MCF 10A (cell line): ENCODE results near the gene EXOC3. TPM values are rescaled to one million over a fixed set of nuclear protein-coding genes. Genes with fewer than 3 reads are reported as not detected.

Experiments used
- BruUV-seq: library from RNA; stranded (reverse); fragments of 400-500 nt; replicated peaks from 2 replicates; lab custom pipeline; 2021; lab: Mats Ljungman, UMichigan
- CTCF ChIA-PET: fragments of 300-600 bp; sonication (Branson Sonifier 250); formaldehyde crosslinking; extraction: SDS; loops from one replicate; lab custom pipeline; 2021; ENCODE audit warnings: antibody characterized with exemption, inconsistent platforms; lab: Yijun Ruan, JAX
- POLR2A ChIA-PET: fragments of 300-600, 350-650 bp; sonication (Branson Sonifier 250); formaldehyde crosslinking; extraction: SDS; loops from one replicate; lab custom pipeline; 2020; ENCODE audit warnings: antibody characterized with exemption, inconsistent platforms; lab: Yijun Ruan, JAX
- DNase-seq: peaks from one replicate; pipeline ENCODE4 v3.0.0-alpha.2; 2018; ENCODE audit not compliant: unreplicated experiment
- H3K27ac Mint-ChIP-seq: one replicate; pipeline ENCODE4 v1.8.0; 2022; ENCODE audit warnings: mild to moderate bottlenecking, low read depth, mixed read lengths; ENCODE audit not compliant: unreplicated experiment
- H3K27me3 Mint-ChIP-seq: one replicate; pipeline ENCODE4 v1.8.0; 2022; ENCODE audit warnings: mixed read lengths; ENCODE audit not compliant: insufficient read depth, unreplicated experiment
- H3K36me3 Mint-ChIP-seq: one replicate; pipeline ENCODE4 v1.8.0; 2022; ENCODE audit warnings: mild to moderate bottlenecking, moderate library complexity, mixed read lengths; ENCODE audit not compliant: insufficient read depth, unreplicated experiment
- H3K4me1 Mint-ChIP-seq: one replicate; pipeline ENCODE4 v1.8.0; 2022; ENCODE audit warnings: mixed read lengths; ENCODE audit not compliant: insufficient read depth, unreplicated experiment
- H3K4me3 Mint-ChIP-seq: one replicate; pipeline ENCODE4 v1.8.0; 2022; ENCODE audit warnings: mild to moderate bottlenecking, moderate library complexity, mixed read lengths; ENCODE audit not compliant: unreplicated experiment
- H3K9me3 Mint-ChIP-seq: one replicate; pipeline ENCODE4 v1.8.0; 2022; ENCODE audit warnings: mixed read lengths; ENCODE audit not compliant: unreplicated experiment
- intact Hi-C: fragments of 100-400 bp; cut with micrococcal nuclease; formaldehyde crosslinking; loops from 2 replicates; pipeline ENCODE4 v1.14.1; 2022
- total RNA-seq: library from RNA; stranded (reverse); gene quantifications from 2 replicates; pipeline ENCODE4 v1.2.3, GENCODE V29; 2022
- TF ChIP-seq, protein P1 (sequence below): fragments of 200-600 bp; IDR thresholded peaks from one replicate; pipeline ENCODE4 v1.8.0; 2022; ENCODE audit warnings: antibody characterized with exemption, mild to moderate bottlenecking; ENCODE audit not compliant: unreplicated experiment

EXOC3 gene
- total RNA-seq, 1 experiment from 2014 or later, result 44.1 TPM

DNA sequence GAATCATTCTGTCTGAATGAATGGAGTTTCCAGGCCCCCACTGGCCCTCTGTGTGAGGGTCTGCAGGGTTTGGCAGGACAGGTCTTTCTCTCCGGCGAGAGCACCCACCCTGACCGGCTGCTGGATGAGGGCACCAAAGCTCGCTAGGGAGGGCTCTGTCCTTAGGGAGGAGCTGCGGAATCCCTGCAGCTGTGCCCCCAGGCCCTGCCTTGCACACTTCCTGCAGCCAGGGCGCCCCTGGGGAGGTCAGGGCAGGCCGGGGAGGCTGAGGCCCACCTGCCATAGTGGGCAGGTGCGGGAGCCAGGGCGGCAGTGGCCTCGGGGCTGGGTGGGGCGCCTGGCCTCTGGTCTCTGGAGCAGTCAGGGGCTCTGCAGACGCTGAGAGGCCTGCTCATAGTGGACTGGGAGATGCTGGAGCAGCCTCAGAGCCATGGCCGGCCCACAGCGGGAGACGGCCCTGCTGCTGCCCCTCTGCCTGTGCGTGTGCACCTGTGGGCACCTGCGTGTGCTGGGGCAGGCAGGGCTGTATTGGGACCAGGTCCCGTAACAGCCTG, 36.1 kb downstream of the EXOC3 start:
- BruUV-seq, result no TSS peak
- Mint-ChIP-seq H3K4me1 (peaks cover 2% of the 10 kb centered on the region), H3K27me3 (peaks cover 14% of the 10 kb centered on the region), H3K4me3 (no peak overlapping the region), H3K27ac (no peak overlapping the region), H3K9me3 (no peaks in the 10 kb centered on the region), H3K36me3 (peaks cover 11% of the 10 kb centered on the region)
- TF ChIP-seq, protein P1, sequence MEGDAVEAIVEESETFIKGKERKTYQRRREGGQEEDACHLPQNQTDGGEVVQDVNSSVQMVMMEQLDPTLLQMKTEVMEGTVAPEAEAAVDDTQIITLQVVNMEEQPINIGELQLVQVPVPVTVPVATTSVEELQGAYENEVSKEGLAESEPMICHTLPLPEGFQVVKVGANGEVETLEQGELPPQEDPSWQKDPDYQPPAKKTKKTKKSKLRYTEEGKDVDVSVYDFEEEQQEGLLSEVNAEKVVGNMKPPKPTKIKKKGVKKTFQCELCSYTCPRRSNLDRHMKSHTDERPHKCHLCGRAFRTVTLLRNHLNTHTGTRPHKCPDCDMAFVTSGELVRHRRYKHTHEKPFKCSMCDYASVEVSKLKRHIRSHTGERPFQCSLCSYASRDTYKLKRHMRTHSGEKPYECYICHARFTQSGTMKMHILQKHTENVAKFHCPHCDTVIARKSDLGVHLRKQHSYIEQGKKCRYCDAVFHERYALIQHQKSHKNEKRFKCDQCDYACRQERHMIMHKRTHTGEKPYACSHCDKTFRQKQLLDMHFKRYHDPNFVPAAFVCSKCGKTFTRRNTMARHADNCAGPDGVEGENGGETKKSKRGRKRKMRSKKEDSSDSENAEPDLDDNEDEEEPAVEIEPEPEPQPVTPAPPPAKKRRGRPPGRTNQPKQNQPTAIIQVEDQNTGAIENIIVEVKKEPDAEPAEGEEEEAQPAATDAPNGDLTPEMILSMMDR, result no peak
- DNase-seq, result no peak
- POLR2A ChIA-PET, result no interaction called here
- intact Hi-C loops, result loop anchor here (10.0 kb wide), 1 partner anchor 436 kb away; no protein-coding TSS in a partner anchor
- CTCF ChIA-PET, result no interaction called here

- TF ChIP-seq, protein P1, result no peak
- DNase-seq, result no peak
- Mint-ChIP-seq H3K4me3 (no peak overlapping the region), H3K27me3 (peaks cover 14% of the 10 kb centered on the region), H3K27ac (no peak overlapping the region), H3K36me3 (peaks cover 11% of the 10 kb centered on the region), H3K4me1 (no peaks in the 10 kb centered on the region), H3K9me3 (no peaks in the 10 kb centered on the region)
- intact Hi-C loops, result loop anchor here (10.0 kb wide), 1 partner anchor 435 kb away; no protein-coding TSS in a partner anchor
- ChIA-PET POLR2A (interaction anchor here (0.6 to 0.9 kb wide), 2 partner anchors 8 to 80 kb away, joined by 3 read pairs; no protein-coding TSS in a partner anchor), CTCF (no interaction called here)
- no TSS peak for BruUV-seq
These were observed 36.8 kb downstream of the EXOC3 start for GRCh38 chr5:479566-480319.

DNA sequence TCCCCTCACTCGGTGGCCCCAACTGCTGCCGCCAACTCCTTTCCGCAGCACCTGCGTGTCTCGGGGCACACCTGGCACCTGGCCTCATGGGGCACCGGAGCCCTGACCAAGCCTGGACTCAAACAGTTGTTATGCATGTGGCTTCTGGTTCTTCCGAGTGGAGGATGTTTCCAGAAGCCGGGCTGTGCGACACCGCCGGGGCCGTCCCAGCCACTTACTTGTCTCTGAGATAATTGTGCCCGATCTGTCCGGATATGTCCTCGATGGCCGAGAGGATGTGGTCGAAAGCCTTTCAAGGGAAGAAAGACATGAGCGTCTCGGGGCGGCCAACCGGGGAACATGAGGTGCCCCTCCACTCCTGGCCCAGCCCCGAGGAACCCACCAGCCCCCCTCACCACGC, 38.4 kb downstream of the EXOC3 start:
- Mint-ChIP-seq H3K27ac (no peak overlapping the region), H3K9me3 (no peaks in the 10 kb centered on the region), H3K4me1 (no peaks in the 10 kb centered on the region), H3K27me3 (peaks cover 14% of the 10 kb centered on the region), H3K36me3 (peaks cover 11% of the 10 kb centered on the region), H3K4me3 (no peak overlapping the region)
- intact Hi-C loops, result no loop called here
- ChIA-PET CTCF (interaction anchor here (0.7 kb wide), 1 partner anchor 86 kb away, joined by 3 read pairs; no protein-coding TSS in a partner anchor), POLR2A (no interaction called here)
- no peak for DNase-seq
- TF ChIP-seq, protein P1, result no peak
- BruUV-seq, result no TSS peak

- peaks cover 11% of the 10 kb centered on the region for H3K36me3 Mint-ChIP-seq
These were observed 39.0 kb downstream of the EXOC3 start for GRCh38 chr5:482021-482420.

More at GRCh38 chr5:482021-482420, 39.0 kb downstream of the EXOC3 start:
- no peak for DNase-seq
- H3K9me3 Mint-ChIP-seq, result no peaks in the 10 kb centered on the region
- TF ChIP-seq, protein P1, result no peak
- no peaks in the 10 kb centered on the region for H3K4me1 Mint-ChIP-seq
- intact Hi-C loops, result no loop called here
- no peak overlapping the region for H3K4me3 Mint-ChIP-seq
- CTCF ChIA-PET, result interaction anchor here (0.7 kb wide), 1 partner anchor 87 kb away, joined by 3 read pairs; no protein-coding TSS in a partner anchor
- no peak overlapping the region for H3K27ac Mint-ChIP-seq
- BruUV-seq, result no TSS peak
- POLR2A ChIA-PET, result no interaction called here
- H3K27me3 Mint-ChIP-seq, result peaks cover 10% of the 10 kb centered on the region
